ENCODE results near the gene SLC5A1. TPM values are rescaled to one million over a fixed set of nuclear protein-coding genes. Genes with fewer than 3 reads are reported as not detected.

Gene SLC5A1
- total RNA-seq, 1 experiment from 2014 or later = not detected

GRCh38 chr22:32021716-32022115, 21.3 kb upstream of the SLC5A1 start (continued):
- no peak for TF ChIP-seq ZSCAN18 (CRISPR knock-in tag; IDR thresholded peaks at IDR 0.05)
- TF ChIP-seq JAZF1 (CRISPR knock-in tag; IDR thresholded peaks at IDR 0.05) = no peak
- TF ChIP-seq GTF2I (CRISPR knock-in tag; conservative IDR thresholded peaks at IDR 0.05) = no peak

GRCh38 chr22:32023251-32023827, 19.7 kb upstream of the SLC5A1 start:
- DNase-seq (ENCODE audit: low spot score) = no peak
- H3K9me3 Mint-ChIP-seq = 0 out of 2 replicates have a peak, but pooled peaks cover 3% of the 10 kb centered on the region
- no peak overlapping the region for H3K4me3 Mint-ChIP-seq
- no peak for ATAC-seq
- POLR2A ChIA-PET = no interaction called here
- H3K4me1 Mint-ChIP-seq = peaks cover 15% of the 10 kb centered on the region
- CTCF ChIA-PET = interaction anchor here (1.5 kb wide), 1 partner anchor 46 kb away, joined by 7 read pairs; no protein-coding TSS in a partner anchor
- no peaks in the 10 kb centered on the region for H3K36me3 Mint-ChIP-seq
- peaks cover 2% of the 10 kb centered on the region; the same call in 1 of the 2 replicates for H3K27me3 Mint-ChIP-seq (ENCODE audit: low read depth)
- H3K27ac Mint-ChIP-seq = no peak overlapping the region
- TF ChIP-seq ESRRA (CRISPR knock-in tag; IDR thresholded peaks at IDR 0.05; ENCODE audit: borderline replicate concordance) (no peak), GRHL2 (CRISPR knock-in tag; IDR thresholded peaks at IDR 0.05; ENCODE audit: insufficient replicate concordance, severe bottlenecking) (no peak), ERG (CRISPR knock-in tag; IDR thresholded peaks at IDR 0.05) (no peak), NFYB (CRISPR knock-in tag; conservative IDR thresholded peaks at IDR 0.05; ENCODE audit: low read depth) (no peak), FOXP1 (CRISPR knock-in tag; IDR thresholded peaks at IDR 0.05; ENCODE audit: borderline replicate concordance) (no peak), ZNF281 (CRISPR knock-in tag; IDR thresholded peaks at IDR 0.05) (no peak), KAT7 (CRISPR knock-in tag; IDR thresholded peaks at IDR 0.05; ENCODE audit: borderline replicate concordance) (no peak), ZNF121 (CRISPR knock-in tag; IDR thresholded peaks at IDR 0.05) (no peak), ZNF512 (CRISPR knock-in tag; IDR thresholded peaks at IDR 0.05; ENCODE audit: borderline replicate concordance) (no peak), USF2 (CRISPR knock-in tag; IDR thresholded peaks at IDR 0.05) (no peak), ZNF416 (CRISPR knock-in tag; IDR thresholded peaks at IDR 0.05) (no peak), CREB1 (CRISPR knock-in tag; IDR thresholded peaks at IDR 0.05) (no peak), ZNF423 (CRISPR knock-in tag; IDR thresholded peaks at IDR 0.05) (no peak), ZSCAN18 (CRISPR knock-in tag; IDR thresholded peaks at IDR 0.05) (no peak), ZNF263 (CRISPR knock-in tag; IDR thresholded peaks at IDR 0.05; ENCODE audit: low read depth) (no peak), IRF1 (CRISPR knock-in tag; IDR thresholded peaks at IDR 0.05) (no peak), JAZF1 (CRISPR knock-in tag; IDR thresholded peaks at IDR 0.05) (no peak), AR (CRISPR knock-in tag; IDR thresholded peaks at IDR 0.05) (no peak)

Measured in WTC11 (cell line).